ENCODE results near the gene KLHL29.

GRCh38 chr2:23562143-23562542 is 177.2 kb downstream of the KLHL29 start:
- TF ChIP-seq REST (IDR thresholded peaks at IDR 0.05; ENCODE audit: low read depth) (no peak), CREB1 (IDR thresholded peaks at IDR 0.05; ENCODE audit: low read depth) (no peak), TAF1 (IDR thresholded peaks at IDR 0.05; ENCODE audit: low read depth) (no peak), RAD21 (IDR thresholded peaks at IDR 0.05; ENCODE audit: low read depth) (no peak), FOXM1 (IDR thresholded peaks at IDR 0.05; ENCODE audit: borderline replicate concordance, low read depth) (no peak), YY1 (IDR thresholded peaks at IDR 0.05; ENCODE audit: low read depth) (no peak), EGR1 (IDR thresholded peaks at IDR 0.05) (no peak), NFIC (IDR thresholded peaks at IDR 0.05) (no peak), EP300 (IDR thresholded peaks at IDR 0.05; ENCODE audit: borderline replicate concordance) (no peak), USF1 (IDR thresholded peaks at IDR 0.05) (no peak), CEBPB (IDR thresholded peaks at IDR 0.05) (no peak), ZBTB7A (IDR thresholded peaks at IDR 0.05; ENCODE audit: low read depth) (no peak)
- TF ChIP-seq, protein P1, sequence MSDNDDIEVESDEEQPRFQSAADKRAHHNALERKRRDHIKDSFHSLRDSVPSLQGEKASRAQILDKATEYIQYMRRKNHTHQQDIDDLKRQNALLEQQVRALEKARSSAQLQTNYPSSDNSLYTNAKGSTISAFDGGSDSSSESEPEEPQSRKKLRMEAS (IDR thresholded peaks at IDR 0.05), result no peak

Data from Ishikawa (cell line).